Endothelial cell of umbilical vein (primary cell): ENCODE results near the gene KIAA0825. TPM values are rescaled to one million over a fixed set of nuclear protein-coding genes. Genes with fewer than 3 reads are reported as not detected.

Source experiments
- BruUV-seq: library from RNA; stranded (reverse); fragments of 400-500 nt; replicated peaks from 2 replicates; lab custom pipeline; 2021; lab: Mats Ljungman, UMichigan
- CTCF ChIA-PET: fragments of 300-600, 350-600 bp; sonication (Branson Sonifier 250); formaldehyde crosslinking; loops from one replicate; lab custom pipeline; 2021; ENCODE audit warnings: antibody characterized with exemption, inconsistent platforms; lab: Charles Lee
- POLR2A ChIA-PET: fragments of 300-600, 350-600 bp; sonication (Branson Sonifier 250); formaldehyde crosslinking; loops from one replicate; lab custom pipeline; 2021; ENCODE audit warnings: antibody characterized with exemption, inconsistent platforms; lab: Charles Lee
- DNase-seq: peaks from one replicate; pipeline ENCODE4 v3.0.0-alpha.2; 2011; ENCODE audit warnings: low read depth, low spot score
- FAIRE-seq: peaks from 2 replicates; lab custom pipeline; 2011; peaks lifted over from hg19 to GRCh38; lab: Jason Lieb, UNC
- H2AFZ ChIP-seq: 2 replicates; pipeline ENCODE4 v1.6.0; 2012; ENCODE audit warnings: low read depth, low read length, control low read depth, inconsistent platforms
- H3K27ac ChIP-seq: 2 replicates; pipeline ENCODE4 v1.5.1; 2011; ENCODE audit warnings: low read depth, mild to moderate bottlenecking, control low read depth, low read length, moderate library complexity; ENCODE audit not compliant: insufficient read depth
- H3K27me3 ChIP-seq, 2 experiments: 2 replicates each; pipeline versions ENCODE4 v1.6.0 to v1.6.1; 2011; ENCODE audit warnings: low read length in 2 of 2, mixed read lengths in 1 of 2; ENCODE audit not compliant: control insufficient read depth in 2 of 2, insufficient read depth in 2 of 2
- H3K36me3 ChIP-seq, 2 experiments: 2 replicates in 1 of 2; 3 replicates in 1 of 2; pipeline ENCODE4 v1.5.1; 2011; ENCODE audit warnings: low read length in 2 of 2, mild to moderate bottlenecking in 1 of 2, moderate library complexity in 1 of 2; ENCODE audit not compliant: control insufficient read depth in 2 of 2, insufficient read depth in 2 of 2; ENCODE audit errors: extremely low read depth in 1 of 2
- H3K4me1 ChIP-seq: 3 replicates; pipeline ENCODE4 v1.5.1; 2011; ENCODE audit warnings: mild to moderate bottlenecking, low read length; ENCODE audit not compliant: control insufficient read depth, insufficient read depth; ENCODE audit errors: extremely low read depth
- H3K4me2 ChIP-seq: 2 replicates; pipeline ENCODE4 v1.6.1; 2011; ENCODE audit warnings: low read length, control low read depth, mixed read lengths; ENCODE audit not compliant: insufficient read depth
- H3K4me3 ChIP-seq, 3 experiments: fragments of 200-600 bp in 1 of 3; sonication (generic), shearing (Covaris generic) in 1 of 3; replicated peaks in 1 of 3; 2 replicates each; pipeline ENCODE4 v1.5.1; 2011 to 2016; ENCODE audit warnings: control low read depth in 3 of 3, low read length in 3 of 3, mild to moderate bottlenecking in 2 of 3, inconsistent platforms in 1 of 3, low read depth in 1 of 3, moderate library complexity in 1 of 3; ENCODE audit not compliant: insufficient read depth in 1 of 3
- H3K79me2 ChIP-seq: 2 replicates; pipeline ENCODE4 v1.6.0; 2012; ENCODE audit warnings: low read length, inconsistent platforms; ENCODE audit not compliant: control insufficient read depth, insufficient read depth
- H3K9ac ChIP-seq: replicated peaks from 2 replicates; pipeline ENCODE3; 2011; ENCODE audit warnings: low read length, control low read depth; ENCODE audit not compliant: insufficient read depth; ENCODE audit errors: extremely low read depth
- H3K9me1 ChIP-seq: replicated peaks from 3 replicates; pipeline ENCODE4 v1.6.0; 2011; ENCODE audit warnings: mild to moderate bottlenecking, low read length; ENCODE audit not compliant: control insufficient read depth, insufficient read depth; ENCODE audit errors: extremely low read depth
- H3K9me3 ChIP-seq: replicated peaks from 2 replicates; pipeline ENCODE4 v1.5.1; 2012; ENCODE audit warnings: low read length, inconsistent platforms; ENCODE audit not compliant: control insufficient read depth, insufficient read depth
- H4K20me1 ChIP-seq: replicated peaks from 2 replicates; pipeline ENCODE3; 2011; ENCODE audit warnings: mild to moderate bottlenecking, low read length; ENCODE audit not compliant: control insufficient read depth, insufficient read depth; ENCODE audit errors: extremely low read depth
- CTCF ChIP-seq, 2 donors: IDR thresholded peaks; 1 replicate in 1 of 2; 2 replicates in 1 of 2; pipeline ENCODE4 v1.5.1; 2011; ENCODE audit warnings: low read length in 2 of 2, mild to moderate bottlenecking in 2 of 2, moderate library complexity in 2 of 2, control low read depth in 1 of 2, inconsistent platforms in 1 of 2, low read depth in 1 of 2; ENCODE audit not compliant: insufficient read depth in 1 of 2; ENCODE audit errors: extremely low read depth in 1 of 2
- EZH2 ChIP-seq: IDR thresholded peaks from 2 replicates; pipeline ENCODE4 v1.6.1; 2012; ENCODE audit warnings: borderline replicate concordance, low read depth, mild to moderate bottlenecking, moderate library complexity, low read length, inconsistent platforms; ENCODE audit not compliant: severe bottlenecking
- FOS ChIP-seq: IDR thresholded peaks from 2 replicates; pipeline ENCODE4 v1.6.1; 2011; ENCODE audit warnings: mild to moderate bottlenecking, low read length, moderate library complexity, borderline replicate concordance; ENCODE audit not compliant: insufficient read depth
- GATA2 ChIP-seq: IDR thresholded peaks from 2 replicates; pipeline ENCODE4 v1.7.0; 2011; ENCODE audit warnings: low read depth, mild to moderate bottlenecking, moderate library complexity, mixed read lengths, low read length; ENCODE audit not compliant: insufficient read length, insufficient read depth
- POLR2A ChIP-seq: IDR thresholded peaks from 2 replicates; pipeline ENCODE4 v1.6.1; 2012; ENCODE audit warnings: low read depth, mild to moderate bottlenecking, control low read depth, low read length
- POLR2AphosphoS5 ChIP-seq: IDR thresholded peaks from 2 replicates; pipeline ENCODE4 v1.6.1; 2012; ENCODE audit warnings: low read depth, mild to moderate bottlenecking, control low read depth, low read length, moderate library complexity; ENCODE audit not compliant: insufficient read depth
- dilution Hi-C: fragments of 300-500 bp; cut with MboI; formaldehyde crosslinking; loops from one replicate; pipeline ENCODE4 v1.15.0; 2019; ENCODE audit warnings: low sequenced_read_pairs; ENCODE audit not compliant: extremely low pct_ligation_motif_present
- intact Hi-C: fragments of 100-400 bp; cut with micrococcal nuclease; formaldehyde crosslinking; loops from one replicate; pipeline ENCODE4 v1.10.0; 2022
- polyA plus RNA-seq, 4 experiments: library from polyadenylated mRNA; depleted of rRNA in 3 of 4; stranded (reverse) in 3 of 4; unstranded in 1 of 4; fragments of >200 nt; gene quantifications; 2 replicates each; pipeline versions ENCODE4 v1.2.1 to v1.2.3, GENCODE V29; 2011 to 2012; ENCODE audit warnings: missing spikeins in 1 of 4
- total RNA-seq: library from RNA; stranded (reverse); gene quantifications from 2 replicates; pipeline ENCODE4 v1.2.3, GENCODE V29; 2021

KIAA0825 gene
- total and polyA plus RNA-seq, 2 donors (not counting 3 experiments of a cell fraction or from before 2014, with no cell fraction given), result 0.15 to 1.1 TPM

GRCh38 chr5:94113087-94113486 is 505.3 kb downstream of the KIAA0825 start:
- ChIA-PET CTCF (no interaction called here), POLR2A (no interaction called here)
- Histone ChIP-seq H3K27ac (no peak overlapping the region), H3K9me3 (no peaks in the 10 kb centered on the region), H2AFZ (no peak overlapping the region), H3K4me3 (no peak overlapping the region), H3K9ac (no peak overlapping the region), H3K36me3 (no peaks in the 10 kb centered on the region), H3K4me2 (no peak overlapping the region), H3K79me2 (peaks cover 9% of the 10 kb centered on the region), H3K4me1 (peaks cover 5% of the 10 kb centered on the region), H3K27me3 (peaks cover 3 to 4% of the 10 kb centered on the region in 2 experiments), H4K20me1 (no peaks in the 10 kb centered on the region), H3K9me1 (no peaks in the 10 kb centered on the region)
- no peak for DNase-seq
- BruUV-seq, result no TSS peak
- intact Hi-C loops, result loop anchor here (5.0 kb wide), 1 partner anchor 579 kb away; no protein-coding TSS in a partner anchor
- no peak for TF ChIP-seq POLR2A
- TF ChIP-seq EZH2, result no peak
- TF ChIP-seq FOS, result no peak
- no peak for TF ChIP-seq CTCF (IDR thresholded peaks at IDR 0.05; ENCODE audit: extremely low read depth in 1 of 2, insufficient read depth in 1 of 2, low read depth in 1 of 2, low read length in 2 of 2)
- no peak for TF ChIP-seq GATA2
- TF ChIP-seq POLR2AphosphoS5, result no peak
- no peak for FAIRE-seq
- dilution Hi-C loops, result no loop called here
